Uterus (tissue), 4 donors: ENCODE results near the gene CLMN. TPM values are rescaled to one million over a fixed set of nuclear protein-coding genes. Genes with fewer than 3 reads are reported as not detected.
A peak's percentile ranks its signal among the peaks of the same experiment; 100 is the strongest.

ENCODE experiments used
- DNase-seq, 2 donors: peaks; one replicate each; pipeline ENCODE4 v3.0.0-alpha.2; 2019 to 2020
- H3K27ac ChIP-seq, 2 donors: fragments of 200-600 bp; sonication (generic); 1 replicate in 1 of 2; 2 replicates in 1 of 2; pipeline ENCODE4 v1.5.1; 2016 to 2018
- H3K27me3 ChIP-seq, 2 donors: fragments of 200-600 bp; sonication (generic); one replicate each; pipeline ENCODE4 v1.5.1; 2018 to 2019; ENCODE audit warnings: control low read depth in 1 of 2
- H3K36me3 ChIP-seq, 2 donors: fragments of 200-600 bp; sonication (generic); one replicate each; pipeline ENCODE4 v1.5.1; 2019; ENCODE audit warnings: control low read depth in 1 of 2
- H3K4me1 ChIP-seq, 2 donors: fragments of 200-600 bp; sonication (generic); one replicate each; pipeline ENCODE4 v1.5.1; 2018 to 2019; ENCODE audit warnings: control low read depth in 1 of 2
- H3K4me3 ChIP-seq, 2 donors: fragments of 200-600 bp; sonication (generic); 1 replicate in 1 of 2; 2 replicates in 1 of 2; pipeline ENCODE4 v1.5.1; 2018 to 2019; ENCODE audit warnings: mild to moderate bottlenecking in 1 of 2
- H3K9me3 ChIP-seq, 2 donors: fragments of 200-600 bp; sonication (generic); one replicate each; pipeline ENCODE4 v1.5.1; 2019; ENCODE audit warnings: control low read depth in 1 of 2
- POLR2A ChIP-seq, 2 donors: fragments of 450-650 bp; IDR thresholded peaks; one replicate each; pipeline ENCODE4 v1.6.1; 2016; ENCODE audit warnings: antibody characterized with exemption in 2 of 2, mild to moderate bottlenecking in 1 of 2, moderate library complexity in 1 of 2
- intact Hi-C: fragments of 100-400 bp; cut with DNase I; formaldehyde crosslinking; loops from one replicate; pipeline ENCODE4 v1.15.1; 2023; ENCODE audit warnings: low total_unique reads
- total RNA-seq, 4 donors: library from RNA; depleted of rRNA in 3 of 4; stranded (reverse); fragments of >200 nt in 3 of 4; gene quantifications; one replicate each; pipeline versions ENCODE4 v1.1.0 to v1.2.4, GENCODE V29; 2014 to 2023
- TF ChIP-seq, protein P1 (sequence below), 4 experiments: fragments of 200-600 bp in 2 of 4; fragments of 450-650 bp in 2 of 4; sonication (generic) in 2 of 4; IDR thresholded peaks; one replicate each; pipeline ENCODE4 v1.5.1; 2016 to 2019; ENCODE audit warnings: antibody characterized with exemption in 4 of 4, mild to moderate bottlenecking in 2 of 4, moderate library complexity in 1 of 4
- donor health status: DM: yes; HTN: yes; CAD: no.

The CLMN gene
- total RNA-seq, 4 donors from 2014 or later: 5.0 to 55.0 (median 12.4) TPM

DNA sequence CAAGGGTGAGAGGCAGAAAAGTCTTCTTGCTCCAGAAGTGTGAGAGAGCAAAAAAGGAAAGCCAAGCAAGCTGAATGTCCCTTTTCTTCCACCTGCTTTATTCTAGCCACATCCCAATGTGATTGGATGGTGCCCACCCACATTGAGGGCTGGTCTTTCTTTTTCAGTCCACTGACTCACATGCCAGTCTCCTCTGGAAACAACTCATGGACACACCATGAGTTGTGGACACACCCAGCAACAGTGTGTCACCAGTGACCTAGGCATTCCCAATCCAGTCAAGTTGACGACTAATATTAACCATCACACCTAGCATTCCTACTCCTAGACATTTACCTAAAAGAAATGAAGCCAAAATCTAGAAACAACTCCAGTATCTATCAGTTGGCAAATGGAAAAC is 155.2 kb downstream of the CLMN start:
- no peaks in the 10 kb centered on the region for H3K4me1 ChIP-seq
- no peaks in the 10 kb centered on the region for H3K27me3 ChIP-seq
- H3K36me3 ChIP-seq: no peaks in the 10 kb centered on the region
- intact Hi-C loops: no loop called here
- H3K27ac ChIP-seq: no peak overlapping the region
- no peak overlapping the region for H3K4me3 ChIP-seq
- no peaks in the 10 kb centered on the region for H3K9me3 ChIP-seq
- DNase-seq: no peak
- TF ChIP-seq, protein P1, sequence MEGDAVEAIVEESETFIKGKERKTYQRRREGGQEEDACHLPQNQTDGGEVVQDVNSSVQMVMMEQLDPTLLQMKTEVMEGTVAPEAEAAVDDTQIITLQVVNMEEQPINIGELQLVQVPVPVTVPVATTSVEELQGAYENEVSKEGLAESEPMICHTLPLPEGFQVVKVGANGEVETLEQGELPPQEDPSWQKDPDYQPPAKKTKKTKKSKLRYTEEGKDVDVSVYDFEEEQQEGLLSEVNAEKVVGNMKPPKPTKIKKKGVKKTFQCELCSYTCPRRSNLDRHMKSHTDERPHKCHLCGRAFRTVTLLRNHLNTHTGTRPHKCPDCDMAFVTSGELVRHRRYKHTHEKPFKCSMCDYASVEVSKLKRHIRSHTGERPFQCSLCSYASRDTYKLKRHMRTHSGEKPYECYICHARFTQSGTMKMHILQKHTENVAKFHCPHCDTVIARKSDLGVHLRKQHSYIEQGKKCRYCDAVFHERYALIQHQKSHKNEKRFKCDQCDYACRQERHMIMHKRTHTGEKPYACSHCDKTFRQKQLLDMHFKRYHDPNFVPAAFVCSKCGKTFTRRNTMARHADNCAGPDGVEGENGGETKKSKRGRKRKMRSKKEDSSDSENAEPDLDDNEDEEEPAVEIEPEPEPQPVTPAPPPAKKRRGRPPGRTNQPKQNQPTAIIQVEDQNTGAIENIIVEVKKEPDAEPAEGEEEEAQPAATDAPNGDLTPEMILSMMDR (IDR thresholded peaks at IDR 0.05): no peak
- no peak for TF ChIP-seq POLR2A (IDR thresholded peaks at IDR 0.05)

DNA sequence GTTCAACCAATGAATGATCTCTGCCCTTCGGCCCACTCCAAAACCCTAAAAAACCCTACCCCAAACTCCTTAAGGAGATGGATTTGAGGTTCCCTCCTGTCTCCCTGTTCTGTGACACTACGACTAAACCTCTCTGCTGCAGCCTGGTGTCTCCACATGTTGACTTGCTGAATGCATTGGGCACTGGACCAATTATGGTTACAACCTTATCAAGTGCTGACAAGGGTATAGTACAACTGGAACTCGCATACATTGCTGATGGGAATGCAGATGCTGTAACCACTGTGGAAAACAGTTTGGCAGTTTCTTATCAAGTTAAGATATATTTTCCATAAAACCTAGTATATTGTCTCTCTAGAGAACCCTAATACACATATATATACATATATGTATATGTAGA is 156.0 kb downstream of the CLMN start:
- no peak for TF ChIP-seq POLR2A (IDR thresholded peaks at IDR 0.05)
- TF ChIP-seq, protein P1 (IDR thresholded peaks at IDR 0.05): no peak
- Histone ChIP-seq H3K27ac (no peak overlapping the region), H3K9me3 (no peaks in the 10 kb centered on the region), H3K27me3 (no peaks in the 10 kb centered on the region), H3K36me3 (no peaks in the 10 kb centered on the region), H3K4me1 (no peaks in the 10 kb centered on the region), H3K4me3 (no peak overlapping the region)
- DNase-seq: no peak
- intact Hi-C loops: no loop called here

DNA sequence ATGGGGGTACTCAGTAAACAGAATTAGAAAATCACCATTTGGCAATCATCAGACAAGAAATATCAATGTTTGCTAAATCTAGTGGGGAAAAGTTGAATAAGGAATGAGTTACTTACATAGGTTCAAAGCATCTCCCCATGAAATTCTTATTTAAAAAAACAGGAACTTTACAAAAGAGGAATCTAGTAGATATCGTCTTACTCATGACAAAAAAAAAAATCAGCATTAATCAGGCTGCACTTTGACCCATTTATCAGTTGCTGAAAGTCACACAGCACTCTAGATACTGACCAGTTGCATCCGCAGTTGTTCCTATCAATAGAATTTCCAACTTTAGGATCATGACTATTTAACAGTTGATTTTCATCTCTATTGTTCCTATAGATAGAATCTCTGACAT is 156.6 kb downstream of the CLMN start:
- no peaks in the 10 kb centered on the region for H3K27me3 ChIP-seq
- TF ChIP-seq, protein P1 (IDR thresholded peaks at IDR 0.05): no peak
- TF ChIP-seq POLR2A (IDR thresholded peaks at IDR 0.05): no peak
- H3K27ac ChIP-seq: no peak overlapping the region
- H3K4me1 ChIP-seq: no peaks in the 10 kb centered on the region
- no peaks in the 10 kb centered on the region for H3K9me3 ChIP-seq
- no peak overlapping the region for H3K4me3 ChIP-seq
- intact Hi-C loops: no loop called here
- DNase-seq: no peak
- H3K36me3 ChIP-seq: no peaks in the 10 kb centered on the region

DNA sequence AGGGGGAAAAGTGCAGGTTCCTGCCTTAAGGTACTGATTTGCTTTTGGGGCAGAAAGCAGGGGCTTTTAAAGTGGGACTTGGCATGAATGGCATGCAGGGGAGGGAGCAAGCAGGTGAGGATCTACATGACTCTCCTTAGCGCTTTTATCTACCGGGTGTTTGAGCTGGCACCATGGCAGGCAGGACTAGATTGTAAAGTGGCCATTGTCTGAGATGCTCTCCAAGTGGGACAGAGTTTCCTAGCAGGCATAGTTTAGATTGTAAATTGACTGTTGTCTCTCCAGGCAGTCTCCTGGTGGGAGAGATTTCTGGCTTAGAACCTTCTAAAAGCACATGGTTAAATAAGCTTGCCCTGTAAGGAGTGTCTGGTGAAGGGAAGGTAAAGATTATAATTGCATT is 157.1 kb downstream of the CLMN start:
- no peak for DNase-seq
- no peaks in the 10 kb centered on the region for H3K4me1 ChIP-seq
- H3K27ac ChIP-seq: no peak overlapping the region
- intact Hi-C loops: no loop called here
- H3K4me3 ChIP-seq: no peak overlapping the region
- H3K27me3 ChIP-seq: no peaks in the 10 kb centered on the region
- H3K9me3 ChIP-seq: no peaks in the 10 kb centered on the region
- no peaks in the 10 kb centered on the region for H3K36me3 ChIP-seq
- TF ChIP-seq, protein P1 (IDR thresholded peaks at IDR 0.05): no peak
- no peak for TF ChIP-seq POLR2A (IDR thresholded peaks at IDR 0.05)

DNA sequence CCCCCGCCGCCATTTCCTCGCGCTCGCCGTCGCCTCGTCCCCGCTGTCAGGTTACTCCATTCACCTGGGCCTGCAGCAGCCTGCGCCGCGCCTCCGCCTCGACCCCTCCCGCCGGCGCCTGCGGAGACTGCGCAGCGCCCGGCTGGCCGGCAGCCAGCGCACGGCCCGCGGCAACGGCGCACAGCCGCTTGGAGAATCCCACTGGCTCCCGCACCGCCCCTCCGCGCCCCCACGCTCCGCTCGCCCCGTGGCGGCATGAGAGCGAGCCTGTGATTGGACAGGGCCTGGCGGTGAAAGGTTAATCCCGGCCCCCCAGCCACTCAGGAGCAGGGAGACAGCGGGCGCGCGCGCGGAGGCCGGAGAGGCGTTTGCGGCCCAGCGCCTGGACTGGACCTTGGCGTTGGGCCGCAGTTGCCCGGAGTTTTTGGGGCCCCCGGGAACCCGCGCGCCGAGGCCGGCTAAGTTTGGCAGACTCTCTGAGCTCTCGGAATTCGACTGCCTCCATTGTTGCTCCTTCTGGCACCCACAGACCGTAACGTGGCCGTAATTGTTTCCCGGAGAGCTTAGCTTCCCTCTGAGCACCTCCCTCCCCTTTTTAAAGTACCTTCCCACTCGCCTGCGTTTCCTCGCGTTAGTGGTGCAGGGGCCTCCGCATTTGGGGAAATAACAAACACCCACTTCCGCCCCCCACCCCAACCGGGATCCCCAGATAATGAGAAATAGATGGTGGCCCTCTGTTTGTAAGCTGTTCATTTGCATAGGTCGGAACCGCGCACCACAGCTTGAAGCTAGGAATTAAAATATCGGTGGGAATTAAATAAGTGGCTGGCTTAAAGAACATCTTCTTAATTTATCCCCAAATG is 162.2 kb downstream of the CLMN start, which contains the start of gene DICER1:
DICER1 (minus strand) TSS at position 203 of the 863 bp plus-strand sequence. CDS start 24,071 bp downstream, outside the sequence.
- no peaks in the 10 kb centered on the region for H3K27me3 ChIP-seq
- H3K27ac ChIP-seq: peak within 1 kb of the TSS; percentile 94 to 95
- H3K4me1 ChIP-seq: peaks cover 0 to 3% of the 10 kb centered on the region in 2 donors
- peak within 1 kb of the TSS; percentile 52 to 88 for H3K4me3 ChIP-seq
- intact Hi-C loops: no loop called here
- TF ChIP-seq, protein P1 (IDR thresholded peaks at IDR 0.05): no peak
- TF ChIP-seq POLR2A (IDR thresholded peaks at IDR 0.05): peak; percentile 53 to 66
- no peaks in the 10 kb centered on the region for H3K9me3 ChIP-seq
- DNase-seq: peak; percentile 97 to 98
- H3K36me3 ChIP-seq: no peaks in the 10 kb centered on the region
